ENCODE results near the gene TNPO1.
"Not testable (repeated sequence)": the region's sequence is repeated elsewhere in the genome, so short reads cannot be mapped to it uniquely, and the experiment has no call there.

The TNPO1 gene

GRCh38 chr5:72816284-72817075 is at the start of gene TNPO1:
TSS of gene TNPO1 (plus strand) at chr5:72816661. CDS start at chr5:72816738, 77 bp downstream.
- DNase-seq, result peak; percentile 88

- DNase-seq, result no peak
Observed at GRCh38 chr5:72767289-72768010, 49.0 kb upstream of the TNPO1 start.

GRCh38 chr5:72770266-72770665 is 46.2 kb upstream of the TNPO1 start:
- DNase-seq, result no peak

- DNase-seq, result no peak
Observed at GRCh38 chr5:72776684-72777083, 39.8 kb upstream of the TNPO1 start.

- no peak for DNase-seq
Observed at GRCh38 chr5:72779520-72779919, 36.9 kb upstream of the TNPO1 start.

- DNase-seq, result no peak
Observed at GRCh38 chr5:72783354-72783753, 33.1 kb upstream of the TNPO1 start.

GRCh38 chr5:72784129-72784528 is 32.3 kb upstream of the TNPO1 start:
- DNase-seq, result no peak

GRCh38 chr5:72785801-72786200 is 30.7 kb upstream of the TNPO1 start:
- DNase-seq, result no peak

GRCh38 chr5:72786676-72787075 is 29.8 kb upstream of the TNPO1 start:
- DNase-seq, result no peak

GRCh38 chr5:72788866-72789505 is 27.5 kb upstream of the TNPO1 start:
- DNase-seq, result no peak

GRCh38 chr5:72790186-72790585 is 26.3 kb upstream of the TNPO1 start:
- no peak for DNase-seq

GRCh38 chr5:72792662-72793061 is 23.8 kb upstream of the TNPO1 start:
- DNase-seq, result not testable (repeated sequence)

GRCh38 chr5:72796001-72796400 is 20.5 kb upstream of the TNPO1 start:
- DNase-seq, result no peak

GRCh38 chr5:72799721-72800120 is 16.7 kb upstream of the TNPO1 start:
- no peak for DNase-seq

GRCh38 chr5:72808637-72809036 is 7.8 kb upstream of the TNPO1 start:
- DNase-seq, result not testable (repeated sequence)

GRCh38 chr5:72811849-72812248 is 4.6 kb upstream of the TNPO1 start:
- no peak for DNase-seq

GRCh38 chr5:72812488-72812887 is 4.0 kb upstream of the TNPO1 start:
- DNase-seq, result no peak

- DNase-seq, result no peak
Observed at GRCh38 chr5:72814104-72814503, 2.4 kb upstream of the TNPO1 start.

- DNase-seq, result no peak
Observed at GRCh38 chr5:72814864-72815263, 1.6 kb upstream of the TNPO1 start.

GRCh38 chr5:72815580-72816283 is 729 bp upstream of the TNPO1 start:
- peak; percentile 59 for DNase-seq

- peak; percentile 43 for DNase-seq
Observed at GRCh38 chr5:72817076-72817481, 618 bp downstream of the TNPO1 start.

- no peak for DNase-seq
Observed at GRCh38 chr5:72817671-72818266, 1.3 kb downstream of the TNPO1 start.
